Measurements from ENCODE around the gene SH2D3A.

GRCh38 chr19:6723108-6723618 is 44.1 kb downstream of the SH2D3A start:
- TF ChIP-seq KAT7 (CRISPR knock-in tag; IDR thresholded peaks at IDR 0.05; ENCODE audit: borderline replicate concordance) = no peak
- no peak for TF ChIP-seq USF2 (CRISPR knock-in tag; IDR thresholded peaks at IDR 0.05)
- no peak for TF ChIP-seq CTCF (IDR thresholded peaks at IDR 0.05)
- no peak for TF ChIP-seq ATF1 (CRISPR knock-in tag; IDR thresholded peaks at IDR 0.05)
- no peak for TF ChIP-seq MAX (CRISPR knock-in tag; IDR thresholded peaks at IDR 0.05)
- no peak for TF ChIP-seq SP1 (CRISPR knock-in tag; conservative IDR thresholded peaks at IDR 0.05)
- TF ChIP-seq TEAD4 (CRISPR knock-in tag; IDR thresholded peaks at IDR 0.05) = no peak
